ENCODE measurements around the gene AUTS2.

The AUTS2 gene

DNA sequence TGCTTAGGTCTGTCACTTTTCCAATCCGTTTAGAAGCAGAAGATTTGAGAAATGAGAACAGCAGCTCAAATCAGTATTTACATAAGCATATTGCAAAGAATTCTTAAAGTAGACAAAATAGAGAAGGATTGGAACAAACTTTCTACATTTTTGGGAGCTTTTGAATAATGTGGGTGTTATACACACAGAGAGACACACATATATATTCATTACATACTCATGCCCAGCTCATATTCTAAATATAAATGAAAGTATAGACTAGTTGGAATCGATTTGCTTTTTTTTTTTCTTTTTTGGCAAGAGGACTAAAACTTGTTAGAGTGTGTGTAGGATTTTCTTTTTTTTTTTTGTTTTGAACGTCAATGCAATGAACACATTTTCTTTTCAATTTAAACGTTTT, 538.9 kb downstream of the AUTS2 start:
- H3K36me3 Mint-ChIP-seq (ENCODE audit: insufficient read depth): no peaks in the 10 kb centered on the region
- no peak overlapping the region for H3K27ac Mint-ChIP-seq (ENCODE audit: low read depth)
- no peak overlapping the region for H3K4me3 Mint-ChIP-seq

DNA sequence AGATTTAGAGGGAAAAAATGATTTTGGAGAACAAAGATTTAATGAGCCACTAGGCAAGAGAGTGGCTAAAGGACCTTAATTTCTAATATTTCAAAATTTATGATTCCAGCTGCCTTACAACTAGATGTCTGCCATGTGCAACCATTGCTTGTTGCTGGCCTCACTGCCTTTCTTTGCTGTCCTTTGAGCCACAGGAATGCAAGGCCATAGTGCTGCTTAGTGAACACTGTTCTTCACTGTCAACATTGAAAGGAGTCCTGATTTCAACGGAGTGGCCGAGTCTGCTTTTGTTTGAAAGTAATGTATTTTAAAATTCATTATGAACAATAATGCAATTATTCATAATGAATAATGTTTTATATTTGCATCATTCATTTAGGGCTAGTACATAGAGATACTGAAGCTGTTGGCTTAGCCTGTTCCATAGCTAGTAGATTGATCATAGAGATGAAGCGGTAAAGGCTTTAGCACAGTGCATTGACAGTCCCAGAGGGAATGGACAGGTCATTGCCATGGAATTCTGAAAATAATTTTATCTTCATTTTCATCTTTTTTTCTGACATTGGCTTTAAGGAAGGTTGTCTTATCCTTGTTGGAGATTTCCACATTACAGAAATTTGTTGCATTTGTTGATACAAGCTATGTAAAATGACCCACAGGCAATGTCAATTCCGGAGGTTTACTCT, 544.1 kb downstream of the AUTS2 start:
- no peak overlapping the region for H3K27ac Mint-ChIP-seq (ENCODE audit: low read depth)
- H3K9me3 Mint-ChIP-seq: no peaks in the 10 kb centered on the region
- no peak overlapping the region for H3K4me3 Mint-ChIP-seq
- H3K4me1 Mint-ChIP-seq: no peaks in the 10 kb centered on the region
- DNase-seq (ENCODE audit: low spot score in 2 of 2) (no peak), ATAC-seq (replicated peaks; ENCODE audit: extremely low read depth, poor library complexity, severe bottlenecking) (no peak)
- H3K36me3 Mint-ChIP-seq (ENCODE audit: insufficient read depth): no peaks in the 10 kb centered on the region
- peaks cover 31% of the 10 kb centered on the region for H3K27me3 Mint-ChIP-seq

More for the DNA sequence above, 538.9 kb downstream of the AUTS2 start:
- no peaks in the 10 kb centered on the region for H3K9me3 Mint-ChIP-seq
- no peak for DNase-seq (ENCODE audit: low spot score in 2 of 2)
- H3K4me1 Mint-ChIP-seq: no peaks in the 10 kb centered on the region
- ATAC-seq (replicated peaks; ENCODE audit: extremely low read depth, poor library complexity, severe bottlenecking): no peak
- H3K27me3 Mint-ChIP-seq: peaks cover 10% of the 10 kb centered on the region

DNA sequence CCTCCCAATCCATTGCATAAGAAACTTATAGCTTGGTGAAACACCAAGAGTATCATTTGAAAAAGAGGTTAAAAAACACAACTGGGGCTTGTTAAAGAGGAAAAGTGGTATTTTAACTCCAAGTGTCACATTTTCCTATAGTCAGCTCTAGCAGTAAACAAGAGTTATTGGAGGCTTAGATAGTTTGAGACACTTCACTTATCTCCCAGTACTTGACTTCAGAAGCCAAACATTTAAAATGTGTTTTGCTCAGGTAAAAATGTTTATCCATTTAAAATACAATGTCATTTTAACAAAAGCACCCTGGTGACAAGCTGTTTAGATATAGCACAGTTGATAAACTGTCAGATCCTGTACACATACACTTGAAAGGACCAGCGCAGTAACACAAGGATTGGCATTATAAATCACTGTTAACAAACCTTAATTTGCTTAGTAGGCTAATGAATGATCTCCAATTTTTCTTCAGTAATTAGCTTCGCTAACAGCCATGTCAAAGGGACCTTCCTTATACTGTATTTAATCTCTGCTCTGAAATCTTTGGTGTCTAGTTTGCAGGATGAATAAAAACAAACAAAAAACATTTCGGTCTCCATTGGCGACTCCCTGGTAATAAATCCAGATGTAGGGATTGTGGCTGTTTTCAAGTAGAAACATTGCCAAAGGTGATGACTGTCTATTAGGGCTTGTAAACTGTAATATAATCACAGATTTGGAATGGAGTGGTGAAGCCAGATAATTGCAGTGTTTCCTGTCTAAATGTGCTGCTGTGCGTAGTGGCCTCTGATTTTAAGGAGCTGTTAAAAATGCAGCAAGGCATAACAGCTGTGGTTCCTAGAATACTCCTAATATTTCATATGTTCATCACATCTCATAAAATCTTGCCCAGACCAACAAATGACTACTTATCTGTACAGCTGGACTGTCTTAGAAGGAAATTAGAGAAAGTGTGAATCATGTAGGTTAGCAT, 545.1 kb downstream of the AUTS2 start:
- Mint-ChIP-seq H3K27ac (ENCODE audit: low read depth) (no peak overlapping the region), H3K9me3 (no peaks in the 10 kb centered on the region), H3K36me3 (ENCODE audit: insufficient read depth) (no peaks in the 10 kb centered on the region), H3K4me3 (no peak overlapping the region), H3K27me3 (peaks cover 36% of the 10 kb centered on the region), H3K4me1 (no peaks in the 10 kb centered on the region)
- DNase-seq (ENCODE audit: low spot score in 2 of 2): no peak
- no peak for ATAC-seq (replicated peaks; ENCODE audit: extremely low read depth, poor library complexity, severe bottlenecking)

DNA sequence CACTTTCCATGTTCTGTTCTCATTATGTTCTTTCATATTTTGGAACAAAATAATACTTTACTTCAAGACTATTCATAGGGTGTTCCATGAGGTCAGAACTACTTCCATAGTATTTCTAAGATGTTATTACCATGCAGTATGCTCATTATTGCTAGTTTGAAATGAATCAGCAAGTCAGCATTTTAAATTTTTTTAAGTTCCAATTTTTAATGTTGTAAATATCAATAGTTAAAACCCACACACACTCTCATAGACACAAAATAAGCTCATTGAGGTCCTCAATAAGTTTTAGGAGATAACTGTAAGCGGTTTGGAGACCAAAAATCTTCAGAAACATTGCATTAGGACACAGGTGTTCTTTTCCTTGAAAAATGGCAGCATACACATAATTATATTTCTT, 550.7 kb downstream of the AUTS2 start:
- Mint-ChIP-seq H3K36me3 (ENCODE audit: insufficient read depth) (no peaks in the 10 kb centered on the region), H3K27me3 (peaks cover 20% of the 10 kb centered on the region), H3K27ac (ENCODE audit: low read depth) (no peak overlapping the region), H3K4me1 (no peaks in the 10 kb centered on the region), H3K4me3 (no peak overlapping the region), H3K9me3 (peaks cover 6% of the 10 kb centered on the region)
- ATAC-seq (replicated peaks; ENCODE audit: extremely low read depth, poor library complexity, severe bottlenecking) (no peak), DNase-seq (ENCODE audit: low spot score in 2 of 2) (no peak)

DNA sequence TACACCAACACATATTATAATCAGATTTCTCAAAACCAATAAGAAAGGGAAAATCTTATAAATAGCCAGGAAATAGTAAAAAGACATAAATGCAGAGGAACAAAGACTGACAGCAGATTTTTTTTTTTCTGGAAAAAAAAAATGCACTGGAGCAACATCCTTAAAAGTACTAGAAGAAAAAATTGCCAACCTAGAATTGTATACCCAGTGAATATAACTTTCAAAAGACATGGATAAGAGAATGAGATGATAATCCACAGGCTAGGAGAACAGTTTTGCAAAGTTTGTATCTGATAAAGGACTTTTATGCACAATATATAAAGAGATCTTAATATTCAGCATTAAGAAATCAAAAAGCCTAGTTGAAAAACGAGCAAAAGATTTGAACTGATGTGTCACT, 554.0 kb downstream of the AUTS2 start:
- H3K27me3 Mint-ChIP-seq: peaks cover 6% of the 10 kb centered on the region
- DNase-seq (ENCODE audit: low spot score in 2 of 2): no peak
- H3K27ac Mint-ChIP-seq (ENCODE audit: low read depth): no peak overlapping the region
- H3K4me1 Mint-ChIP-seq: no peaks in the 10 kb centered on the region
- no peak for ATAC-seq (replicated peaks; ENCODE audit: extremely low read depth, poor library complexity, severe bottlenecking)
- peaks cover 6% of the 10 kb centered on the region for H3K9me3 Mint-ChIP-seq
- H3K4me3 Mint-ChIP-seq: no peak overlapping the region
- peaks cover 2% of the 10 kb centered on the region for H3K36me3 Mint-ChIP-seq (ENCODE audit: insufficient read depth)

DNA sequence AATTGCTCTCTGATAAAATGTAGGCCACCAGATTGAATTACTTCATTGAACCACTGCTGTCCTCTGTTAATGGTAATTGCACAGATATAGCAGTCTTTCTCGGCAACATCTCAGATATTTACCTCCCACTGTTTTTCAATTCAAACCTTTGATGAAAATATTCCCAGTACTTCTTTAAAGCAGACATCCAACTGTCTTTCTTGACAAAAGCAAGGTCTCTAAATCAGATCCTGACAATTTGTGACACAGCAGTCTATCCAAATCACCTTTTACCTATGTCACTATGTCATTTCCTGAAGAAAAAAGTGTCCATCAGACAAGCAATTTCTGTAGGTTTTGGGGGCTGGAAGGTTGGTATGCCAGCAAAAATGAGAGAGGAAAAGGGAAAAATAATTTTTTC, 555.7 kb downstream of the AUTS2 start:
- Mint-ChIP-seq H3K36me3 (ENCODE audit: insufficient read depth) (peaks cover 2% of the 10 kb centered on the region), H3K9me3 (peaks cover 6% of the 10 kb centered on the region), H3K27ac (ENCODE audit: low read depth) (no peak overlapping the region), H3K27me3 (no peaks in the 10 kb centered on the region), H3K4me1 (no peaks in the 10 kb centered on the region), H3K4me3 (no peak overlapping the region)
- DNase-seq (ENCODE audit: low spot score in 2 of 2): no peak
- ATAC-seq (replicated peaks; ENCODE audit: extremely low read depth, poor library complexity, severe bottlenecking): no peak

DNA sequence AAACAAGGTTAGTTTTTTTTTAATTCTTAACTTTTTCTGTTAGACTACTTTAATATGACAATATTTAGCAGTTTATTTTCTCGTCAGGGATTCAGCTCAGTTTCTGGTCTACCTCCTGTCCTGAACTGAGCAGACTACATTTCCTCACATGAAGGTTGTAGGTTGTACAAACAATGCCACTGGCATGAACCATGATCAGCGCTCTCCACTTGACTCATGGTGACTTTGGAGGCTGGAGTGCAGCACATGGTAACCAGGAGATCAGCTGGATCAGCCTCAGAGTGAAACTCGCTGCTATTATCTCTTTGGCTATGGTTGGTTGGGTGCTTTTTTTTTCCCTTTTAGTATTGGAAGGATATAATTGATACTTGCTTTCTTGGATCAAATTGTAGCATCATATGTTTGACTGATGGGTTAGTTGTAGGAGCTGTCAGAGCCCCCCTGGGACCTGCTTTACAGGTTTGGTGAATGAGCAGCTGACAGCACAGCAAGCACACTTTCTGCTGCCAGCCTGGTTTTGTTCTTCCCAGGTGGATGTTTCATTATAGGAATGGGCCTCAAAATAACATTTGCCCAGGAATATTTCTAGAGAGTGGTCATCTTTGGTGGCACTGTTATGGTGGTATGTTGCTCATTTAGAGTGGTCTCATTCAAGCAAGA, 556.4 kb downstream of the AUTS2 start:
- Mint-ChIP-seq H3K36me3 (ENCODE audit: insufficient read depth) (peaks cover 2% of the 10 kb centered on the region), H3K27me3 (no peaks in the 10 kb centered on the region), H3K9me3 (peaks cover 6% of the 10 kb centered on the region), H3K4me1 (no peaks in the 10 kb centered on the region), H3K27ac (ENCODE audit: low read depth) (no peak overlapping the region), H3K4me3 (no peak overlapping the region)
- no peak for DNase-seq (ENCODE audit: low spot score in 2 of 2)
- ATAC-seq (replicated peaks; ENCODE audit: extremely low read depth, poor library complexity, severe bottlenecking): no peak

DNA sequence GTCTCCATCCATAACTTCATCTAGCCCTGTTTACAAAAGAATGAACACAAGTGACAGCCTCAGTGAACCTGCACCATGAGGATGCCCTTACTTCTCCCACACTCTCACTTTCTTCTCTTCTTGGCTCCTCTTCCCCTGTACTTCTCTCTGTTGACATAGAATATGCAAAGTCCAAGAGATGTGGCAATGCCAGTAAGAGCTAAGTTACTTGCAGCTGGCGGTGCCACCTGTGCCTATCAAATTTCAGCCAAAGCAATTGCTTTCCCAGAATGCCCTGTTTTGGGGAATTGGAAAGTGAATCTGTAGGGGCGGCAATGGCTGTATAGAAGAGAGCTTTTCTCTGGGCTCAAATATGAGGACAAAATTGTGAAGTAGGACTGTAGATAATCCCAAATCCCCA, 557.8 kb downstream of the AUTS2 start:
- DNase-seq (ENCODE audit: low spot score in 2 of 2): no peak
- peaks cover 2% of the 10 kb centered on the region for H3K36me3 Mint-ChIP-seq (ENCODE audit: insufficient read depth)
- H3K4me3 Mint-ChIP-seq: no peak overlapping the region
- peaks cover 6% of the 10 kb centered on the region for H3K9me3 Mint-ChIP-seq
- H3K27ac Mint-ChIP-seq (ENCODE audit: low read depth): no peak overlapping the region
- ATAC-seq (replicated peaks; ENCODE audit: extremely low read depth, poor library complexity, severe bottlenecking): no peak
- no peaks in the 10 kb centered on the region for H3K4me1 Mint-ChIP-seq
- H3K27me3 Mint-ChIP-seq: no peaks in the 10 kb centered on the region

DNA sequence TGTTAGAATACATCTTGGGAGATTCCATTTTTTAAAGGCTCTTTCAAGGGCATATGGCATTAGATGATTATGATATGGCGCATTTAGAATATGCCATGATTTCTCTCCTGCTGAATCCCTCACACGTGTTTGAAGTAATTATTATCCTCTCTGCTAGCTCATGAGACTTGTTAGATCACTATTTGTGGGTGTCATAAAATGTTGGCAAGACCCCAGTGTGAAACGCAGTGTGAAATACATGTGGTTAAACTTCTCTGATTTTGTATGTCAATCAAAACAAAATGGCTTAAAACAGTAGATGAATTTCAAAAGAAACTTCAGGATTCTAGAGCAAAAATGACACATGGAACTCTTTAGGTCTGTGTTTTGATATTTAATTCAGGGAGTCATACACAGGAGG, 560.8 kb downstream of the AUTS2 start:
- Mint-ChIP-seq H3K4me1 (no peaks in the 10 kb centered on the region), H3K4me3 (no peak overlapping the region), H3K27me3 (no peaks in the 10 kb centered on the region), H3K27ac (ENCODE audit: low read depth) (no peak overlapping the region), H3K9me3 (no peaks in the 10 kb centered on the region), H3K36me3 (ENCODE audit: insufficient read depth) (peaks cover 2% of the 10 kb centered on the region)
- DNase-seq (ENCODE audit: low spot score in 2 of 2) (no peak), ATAC-seq (replicated peaks; ENCODE audit: extremely low read depth, poor library complexity, severe bottlenecking) (no peak)

DNA sequence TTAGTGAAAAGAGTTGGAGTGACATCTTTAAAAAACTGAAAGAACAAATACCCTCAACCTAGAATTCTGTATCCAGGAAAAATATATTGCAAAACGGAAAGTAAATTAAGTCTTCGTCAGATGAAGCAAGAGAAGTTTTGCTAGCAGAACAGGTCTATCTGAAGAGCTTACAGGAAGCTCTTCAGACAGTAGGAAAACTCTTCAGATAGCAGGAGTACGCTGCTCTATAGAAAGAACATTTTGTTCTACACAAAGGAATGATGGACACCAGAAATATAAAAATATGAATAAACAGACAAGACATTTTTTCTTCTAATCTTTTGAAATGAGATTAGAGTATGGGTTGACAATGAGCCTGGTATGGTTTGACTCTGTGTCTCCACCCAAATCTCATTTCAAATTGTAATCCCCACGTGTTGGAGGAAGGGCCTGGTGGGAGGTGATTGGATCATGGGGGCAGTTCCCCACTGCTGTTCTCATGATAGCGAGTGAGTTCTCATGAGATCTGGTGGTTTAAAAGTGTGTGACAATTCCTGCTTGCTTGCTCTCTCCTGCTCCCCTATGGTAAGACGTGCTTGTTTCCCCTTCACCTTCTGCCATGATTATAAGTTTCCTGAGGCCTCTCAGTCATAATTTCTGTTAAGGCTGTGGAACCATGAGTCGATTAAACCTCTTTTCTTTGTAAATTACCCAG, 567.3 kb downstream of the AUTS2 start:
- Mint-ChIP-seq H3K4me1 (no peaks in the 10 kb centered on the region), H3K27ac (ENCODE audit: low read depth) (no peak overlapping the region), H3K4me3 (no peak overlapping the region), H3K27me3 (peaks cover 21% of the 10 kb centered on the region), H3K9me3 (peaks cover 6% of the 10 kb centered on the region), H3K36me3 (ENCODE audit: insufficient read depth) (no peaks in the 10 kb centered on the region)
- no peak for ATAC-seq (replicated peaks; ENCODE audit: extremely low read depth, poor library complexity, severe bottlenecking)
- DNase-seq (ENCODE audit: low spot score in 2 of 2): no peak

DNA sequence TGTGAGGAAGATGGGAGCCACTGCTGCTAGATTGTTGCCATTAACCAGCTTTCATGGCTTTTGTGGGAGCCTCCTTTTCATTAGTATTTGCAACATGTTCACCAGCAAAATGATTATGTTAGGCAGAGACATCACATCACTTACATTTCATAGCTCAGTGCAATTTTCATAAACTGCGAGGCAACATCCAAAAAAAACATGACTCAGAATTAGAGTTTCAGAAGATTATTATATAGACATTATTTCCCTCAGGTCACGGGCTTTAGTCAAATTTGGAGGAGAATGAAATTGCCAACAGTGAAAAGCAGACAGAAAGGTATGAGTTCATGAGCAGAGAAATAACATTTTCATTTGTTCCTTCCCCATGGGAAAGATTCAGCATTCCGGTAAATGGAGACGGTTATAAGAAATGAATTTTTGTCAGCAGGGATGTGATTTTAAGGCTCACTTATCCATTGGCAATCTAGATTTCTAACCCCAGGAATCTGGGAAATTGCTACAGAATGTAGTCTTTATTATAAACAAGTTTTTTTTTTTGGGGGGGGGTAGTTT, 573.2 kb downstream of the AUTS2 start:
- peaks cover under 1% of the 10 kb centered on the region for H3K27me3 Mint-ChIP-seq

DNA sequence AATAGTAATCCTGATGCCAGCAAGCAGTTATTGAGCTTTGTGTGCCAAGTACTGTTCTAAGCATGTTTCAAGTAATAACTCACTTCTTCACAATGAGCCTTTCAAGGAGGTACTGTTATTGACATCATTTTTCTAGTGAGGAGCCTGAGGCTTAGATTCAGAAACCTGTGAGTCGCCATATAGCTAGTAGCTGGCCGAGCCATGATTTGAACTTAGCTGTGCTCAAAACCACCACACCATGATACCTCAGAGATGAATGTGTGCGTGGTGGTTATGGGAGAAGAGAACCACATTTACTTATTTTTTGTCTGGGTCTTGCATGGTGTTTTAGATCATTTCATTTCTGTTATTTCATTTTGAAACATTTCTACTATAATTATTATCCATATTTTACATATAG, 578.9 kb downstream of the AUTS2 start:
- peaks cover 7% of the 10 kb centered on the region for H3K4me1 Mint-ChIP-seq

More for the DNA sequence above, 573.2 kb downstream of the AUTS2 start:
- DNase-seq (ENCODE audit: low spot score in 2 of 2): no peak
- Mint-ChIP-seq H3K27ac (ENCODE audit: low read depth) (no peak overlapping the region), H3K9me3 (peaks cover 6% of the 10 kb centered on the region), H3K4me3 (no peak overlapping the region), H3K4me1 (no peaks in the 10 kb centered on the region), H3K36me3 (ENCODE audit: insufficient read depth) (no peaks in the 10 kb centered on the region)
- ATAC-seq (replicated peaks; ENCODE audit: extremely low read depth, poor library complexity, severe bottlenecking): no peak

More for the DNA sequence above, 578.9 kb downstream of the AUTS2 start:
- peaks cover 2% of the 10 kb centered on the region for H3K27me3 Mint-ChIP-seq
- ATAC-seq (replicated peaks; ENCODE audit: extremely low read depth, poor library complexity, severe bottlenecking): no peak
- peak overlapping the region; percentile 27 for H3K27ac Mint-ChIP-seq (ENCODE audit: low read depth)
- H3K36me3 Mint-ChIP-seq (ENCODE audit: insufficient read depth): no peaks in the 10 kb centered on the region
- DNase-seq (ENCODE audit: low spot score in 2 of 2): no peak
- H3K4me3 Mint-ChIP-seq: no peak overlapping the region
- no peaks in the 10 kb centered on the region for H3K9me3 Mint-ChIP-seq
